ENCODE data around the gene PLEKHH2.

DNA sequence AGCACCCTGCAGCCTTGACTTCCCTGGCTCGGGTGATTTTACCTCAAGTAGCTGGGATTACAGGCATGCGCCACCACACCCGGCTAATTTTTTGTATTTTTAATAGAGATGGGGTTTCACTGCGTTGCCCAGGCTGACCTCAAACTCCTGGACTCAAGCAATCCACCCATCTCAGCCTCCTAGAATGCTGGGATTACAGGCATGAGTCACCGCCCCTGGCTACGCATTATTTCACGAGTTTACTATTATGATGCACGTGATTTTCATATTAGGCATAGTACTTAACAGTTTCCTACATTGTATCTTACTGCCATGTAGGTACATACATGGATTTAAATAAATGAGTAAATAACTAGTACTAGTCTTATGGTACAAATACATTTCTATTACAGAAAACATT, 141.2 kb downstream of the PLEKHH2 start:
- TF ChIP-seq, protein P1, sequence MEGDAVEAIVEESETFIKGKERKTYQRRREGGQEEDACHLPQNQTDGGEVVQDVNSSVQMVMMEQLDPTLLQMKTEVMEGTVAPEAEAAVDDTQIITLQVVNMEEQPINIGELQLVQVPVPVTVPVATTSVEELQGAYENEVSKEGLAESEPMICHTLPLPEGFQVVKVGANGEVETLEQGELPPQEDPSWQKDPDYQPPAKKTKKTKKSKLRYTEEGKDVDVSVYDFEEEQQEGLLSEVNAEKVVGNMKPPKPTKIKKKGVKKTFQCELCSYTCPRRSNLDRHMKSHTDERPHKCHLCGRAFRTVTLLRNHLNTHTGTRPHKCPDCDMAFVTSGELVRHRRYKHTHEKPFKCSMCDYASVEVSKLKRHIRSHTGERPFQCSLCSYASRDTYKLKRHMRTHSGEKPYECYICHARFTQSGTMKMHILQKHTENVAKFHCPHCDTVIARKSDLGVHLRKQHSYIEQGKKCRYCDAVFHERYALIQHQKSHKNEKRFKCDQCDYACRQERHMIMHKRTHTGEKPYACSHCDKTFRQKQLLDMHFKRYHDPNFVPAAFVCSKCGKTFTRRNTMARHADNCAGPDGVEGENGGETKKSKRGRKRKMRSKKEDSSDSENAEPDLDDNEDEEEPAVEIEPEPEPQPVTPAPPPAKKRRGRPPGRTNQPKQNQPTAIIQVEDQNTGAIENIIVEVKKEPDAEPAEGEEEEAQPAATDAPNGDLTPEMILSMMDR (IDR thresholded peaks at IDR 0.05), result no peak
- no peak for TF ChIP-seq EP300 (IDR thresholded peaks at IDR 0.05)
- TF ChIP-seq POLR2A (IDR thresholded peaks at IDR 0.05), result no peak

All from suprapubic skin (tissue), 3 donors.